A673 (cell line): Measurements from ENCODE around the gene C1orf159. TPM values are rescaled to one million over a fixed set of nuclear protein-coding genes. Genes with fewer than 3 reads are reported as not detected.

Source experiments
- Bru-seq: library from RNA; stranded (reverse); fragments of 400-500 nt; gene quantifications from one replicate; lab custom pipeline; 2021; lab: Mats Ljungman, UMichigan
- BruChase-seq, 2 experiments: library from RNA; stranded (reverse); fragments of 400-500 nt; gene quantifications; one replicate each; lab custom pipeline; 2021; lab: Mats Ljungman, UMichigan
- BruUV-seq: library from RNA; stranded (reverse); fragments of 400-500 nt; replicated peaks from 2 replicates; lab custom pipeline; 2021; lab: Mats Ljungman, UMichigan
- CTCF ChIA-PET: fragments of 300-600 bp; sonication (Branson Sonifier 250); formaldehyde crosslinking; loops from one replicate; lab custom pipeline; 2022; ENCODE audit warnings: antibody characterized with exemption; lab: Charles Lee
- POLR2A ChIA-PET: fragments of 300-600 bp; sonication (Branson Sonifier 250); formaldehyde crosslinking; loops from one replicate; lab custom pipeline; 2022; ENCODE audit warnings: antibody characterized with exemption; ENCODE audit not compliant: low non-redundant PET; lab: Charles Lee
- DNase-seq: peaks from one replicate; pipeline ENCODE4 v3.0.0-alpha.2; 2015; ENCODE audit warnings: low spot score
- H3K27ac ChIP-seq: fragments of 200-600 bp; sonication (generic); 2 replicates; pipeline ENCODE4 v1.5.1; 2016; ENCODE audit warnings: mixed run types, low read depth, mild to moderate bottlenecking, mixed read lengths, antibody characterized with exemption, low read length; ENCODE audit not compliant: poor library complexity, severe bottlenecking
- H3K27me3 ChIP-seq: fragments of 200-600 bp; sonication (generic); replicated peaks from 2 replicates; pipeline ENCODE4 v1.6.1; 2017; ENCODE audit warnings: mixed run types, low read depth, mild to moderate bottlenecking, mixed read lengths, antibody characterized with exemption, low read length; ENCODE audit not compliant: insufficient read depth, poor library complexity
- H3K36me3 ChIP-seq: fragments of 200-600 bp; sonication (generic); 2 replicates; pipeline ENCODE4 v1.6.1; 2016; ENCODE audit warnings: mixed run types, mild to moderate bottlenecking, mixed read lengths, antibody characterized with exemption, low read length; ENCODE audit not compliant: insufficient read depth, poor library complexity, severe bottlenecking
- H3K4me1 ChIP-seq: fragments of 200-600 bp; sonication (generic); 2 replicates; pipeline ENCODE4 v1.6.1; 2017; ENCODE audit warnings: mixed run types, mild to moderate bottlenecking, mixed read lengths, antibody characterized with exemption, low read length; ENCODE audit not compliant: insufficient read depth, poor library complexity, severe bottlenecking
- H3K4me3 ChIP-seq: fragments of 200-600 bp; sonication (generic); 2 replicates; pipeline ENCODE4 v1.5.1; 2016; ENCODE audit warnings: low read depth, mixed run types, mild to moderate bottlenecking, mixed read lengths, low read length; ENCODE audit not compliant: poor library complexity, severe bottlenecking
- H3K9me3 ChIP-seq: fragments of 200-600 bp; sonication (generic); 2 replicates; pipeline ENCODE4 v1.6.1; 2016; ENCODE audit warnings: mixed run types, low read depth, mild to moderate bottlenecking, mixed read lengths, antibody characterized with exemption, low read length; ENCODE audit not compliant: poor library complexity, severe bottlenecking
- EZH2 ChIP-seq: fragments of 200-600 bp; sonication (generic); IDR thresholded peaks from 2 replicates; pipeline ENCODE4 v1.6.1; 2017; ENCODE audit warnings: borderline replicate concordance, low read depth, mild to moderate bottlenecking, mixed read lengths, antibody characterized with exemption, low read length; ENCODE audit not compliant: poor library complexity, severe bottlenecking
- intact Hi-C: fragments of 100-400 bp; cut with micrococcal nuclease; formaldehyde crosslinking; loops from one replicate; pipeline ENCODE4 v1.10.0; 2022; ENCODE audit not compliant: unreplicated experiment
- long read RNA-seq: library from polyadenylated mRNA; stranded (forward); transcript quantifications from one replicate; pipeline ENCODE4 v2.0.0, GENCODE V29; 2022
- total RNA-seq: library from RNA; stranded (reverse); gene quantifications from 2 replicates; pipeline ENCODE4 v1.2.3, GENCODE V29; 2021
- TF ChIP-seq, protein P1 (sequence below): fragments of 300-800, 200-600 bp; sonication (generic); conservative IDR thresholded peaks from 2 replicates; pipeline ENCODE4 v1.5.1; 2017; ENCODE audit warnings: low read depth, mild to moderate bottlenecking, antibody characterized with exemption, low read length, moderate library complexity, mixed read lengths

The C1orf159 gene
- total RNA-seq (26.8 and 28.4 TPM in 2 replicates), Bru-seq, nascent RNA (percentile 72 among the genes with signal in this experiment), BruChase-seq, experiment 1, labeled RNA remaining after a 2-hour chase (percentile 86 among the genes with signal in this experiment), BruChase-seq, experiment 2, labeled RNA remaining after a 6-hour chase (percentile 96 among the genes with signal in this experiment)
- long read RNA-seq, transcript C1orf159-205 (10 exons, 1,841 nt): major isoform, 19 of 49 reads
- long read RNA-seq, partial matches to known transcripts: 9 of 49 reads
- long read RNA-seq, other reads (novel, unspliced or antisense): 21 of 49 reads

GRCh38 chr1:1115786-1116700 lies at the start of gene C1orf159:
Gene C1orf159 (minus strand): TSS chr1:1116089. CDS start chr1:1091543, 24,546 bp downstream.
- ChIA-PET POLR2A (no interaction called here), CTCF (interaction anchor here (0.6 kb wide), 1 partner anchor 83 kb away, joined by 3 read pairs; no protein-coding TSS in a partner anchor)
- TF ChIP-seq EZH2: no peak
- TF ChIP-seq, protein P1, sequence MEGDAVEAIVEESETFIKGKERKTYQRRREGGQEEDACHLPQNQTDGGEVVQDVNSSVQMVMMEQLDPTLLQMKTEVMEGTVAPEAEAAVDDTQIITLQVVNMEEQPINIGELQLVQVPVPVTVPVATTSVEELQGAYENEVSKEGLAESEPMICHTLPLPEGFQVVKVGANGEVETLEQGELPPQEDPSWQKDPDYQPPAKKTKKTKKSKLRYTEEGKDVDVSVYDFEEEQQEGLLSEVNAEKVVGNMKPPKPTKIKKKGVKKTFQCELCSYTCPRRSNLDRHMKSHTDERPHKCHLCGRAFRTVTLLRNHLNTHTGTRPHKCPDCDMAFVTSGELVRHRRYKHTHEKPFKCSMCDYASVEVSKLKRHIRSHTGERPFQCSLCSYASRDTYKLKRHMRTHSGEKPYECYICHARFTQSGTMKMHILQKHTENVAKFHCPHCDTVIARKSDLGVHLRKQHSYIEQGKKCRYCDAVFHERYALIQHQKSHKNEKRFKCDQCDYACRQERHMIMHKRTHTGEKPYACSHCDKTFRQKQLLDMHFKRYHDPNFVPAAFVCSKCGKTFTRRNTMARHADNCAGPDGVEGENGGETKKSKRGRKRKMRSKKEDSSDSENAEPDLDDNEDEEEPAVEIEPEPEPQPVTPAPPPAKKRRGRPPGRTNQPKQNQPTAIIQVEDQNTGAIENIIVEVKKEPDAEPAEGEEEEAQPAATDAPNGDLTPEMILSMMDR: no peak
- Histone ChIP-seq H3K4me3 (peak within 1 kb of the TSS; percentile 94), H3K27ac (peak within 1 kb of the TSS; percentile 79), H3K4me1 (peaks cover 4% of the 10 kb centered on the region), H3K9me3 (no peaks in the 10 kb centered on the region), H3K27me3 (no peaks in the 10 kb centered on the region), H3K36me3 (peaks cover 10% of the 10 kb centered on the region)
- DNase-seq: peak; percentile 99
- intact Hi-C loops: loop anchor here (10.0 kb wide), 2 partner anchors 81 to 259 kb away; partner anchors contain the start of gene AURKAIP1
- BruUV-seq: no TSS peak

DNA sequence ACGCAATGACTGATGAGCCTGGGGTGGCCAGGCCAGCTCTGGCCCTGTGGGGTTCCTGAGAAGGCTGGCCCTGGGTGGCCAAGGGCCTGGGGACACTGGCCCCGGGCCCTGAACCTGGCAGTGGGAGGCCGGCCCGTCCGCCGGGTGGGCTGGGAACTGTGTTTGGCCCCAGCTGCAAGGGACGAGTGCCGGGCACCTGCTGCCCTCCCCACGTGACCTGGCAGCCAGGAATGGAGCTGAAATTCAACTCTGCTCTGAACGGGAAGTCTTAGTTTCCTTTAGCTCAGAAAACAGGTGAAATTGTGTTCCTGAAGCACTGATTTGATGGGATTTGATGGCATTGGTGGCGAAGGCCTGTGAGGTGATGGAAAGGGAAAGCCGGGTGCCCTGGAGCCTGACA lies 49.6 kb upstream of the C1orf159 start:
- H3K4me3 ChIP-seq: no peak overlapping the region
- no peak for DNase-seq
- no peaks in the 10 kb centered on the region for H3K9me3 ChIP-seq
- TF ChIP-seq, protein P1: no peak
- no peak for TF ChIP-seq EZH2
- ChIA-PET POLR2A (interaction anchor here (0.7 kb wide), 1 partner anchor 13 kb away, joined by 3 read pairs; no protein-coding TSS in a partner anchor), CTCF (no interaction called here)
- H3K4me1 ChIP-seq: peaks cover 14% of the 10 kb centered on the region
- H3K27ac ChIP-seq: no peak overlapping the region
- H3K36me3 ChIP-seq: no peaks in the 10 kb centered on the region
- BruUV-seq: no TSS peak
- intact Hi-C loops: no loop called here
- H3K27me3 ChIP-seq: no peaks in the 10 kb centered on the region

DNA sequence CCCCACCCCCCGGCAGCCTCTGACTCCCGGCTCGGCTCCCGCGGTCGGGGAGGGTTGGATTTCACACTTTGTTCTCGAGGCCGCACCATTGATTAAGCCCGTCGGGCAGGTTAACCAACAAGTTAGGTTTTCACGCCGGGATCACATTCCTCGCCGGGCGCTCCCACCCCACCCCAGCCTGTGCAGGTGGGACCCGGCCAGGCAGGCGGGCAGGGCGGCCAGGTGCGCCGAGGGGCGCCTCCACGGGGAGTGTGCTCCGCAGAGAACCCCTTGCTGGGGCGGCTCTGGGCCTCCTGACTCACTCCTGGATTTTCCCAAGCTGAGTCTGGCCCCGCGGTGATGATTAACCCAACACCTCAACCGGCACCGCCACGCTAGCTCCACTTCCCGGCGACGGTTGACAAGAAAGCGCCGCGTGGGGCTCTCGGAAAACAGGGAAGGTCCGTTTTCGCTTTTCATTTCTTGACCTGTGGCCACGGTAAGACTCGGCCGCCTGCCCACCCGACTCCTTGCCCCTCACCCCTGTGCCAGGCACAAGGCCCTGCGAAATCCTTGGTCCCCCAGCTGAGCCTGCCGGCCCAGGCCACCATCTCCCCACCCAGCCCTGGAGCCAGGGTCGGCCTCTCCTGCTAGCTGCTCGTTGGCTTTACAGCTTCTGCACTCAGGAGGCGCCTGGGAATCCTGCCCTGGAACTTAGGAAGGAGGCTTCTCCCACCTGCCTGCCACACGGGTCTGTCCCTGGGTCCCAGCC lies 49.0 kb upstream of the C1orf159 start:
- POLR2A ChIA-PET: interaction anchor here (0.7 kb wide), 1 partner anchor 14 kb away, joined by 3 read pairs; no protein-coding TSS in a partner anchor
- TF ChIP-seq, protein P1: no peak
- TF ChIP-seq EZH2: no peak
- Histone ChIP-seq H3K27ac (no peak overlapping the region), H3K4me1 (peaks cover 8% of the 10 kb centered on the region), H3K27me3 (no peaks in the 10 kb centered on the region), H3K36me3 (no peaks in the 10 kb centered on the region), H3K4me3 (no peak overlapping the region), H3K9me3 (no peaks in the 10 kb centered on the region)
- no TSS peak for BruUV-seq
- CTCF ChIA-PET: no interaction called here
- DNase-seq: no peak
- intact Hi-C loops: no loop called here
